ENCODE measurements around the gene ANKRD55.
"Not testable (repeated sequence)": the region's sequence is repeated elsewhere in the genome, so short reads cannot be mapped to it uniquely, and the experiment has no call there.

ANKRD55 gene

GRCh38 chr5:56251918-56252553, 18.9 kb upstream of the ANKRD55 start:
- DNase-seq, result no peak

- DNase-seq, result no peak
Observed at GRCh38 chr5:56251440-56251839, 18.3 kb upstream of the ANKRD55 start.

GRCh38 chr5:56250011-56250410, 16.9 kb upstream of the ANKRD55 start:
- DNase-seq, result no peak

DNA sequence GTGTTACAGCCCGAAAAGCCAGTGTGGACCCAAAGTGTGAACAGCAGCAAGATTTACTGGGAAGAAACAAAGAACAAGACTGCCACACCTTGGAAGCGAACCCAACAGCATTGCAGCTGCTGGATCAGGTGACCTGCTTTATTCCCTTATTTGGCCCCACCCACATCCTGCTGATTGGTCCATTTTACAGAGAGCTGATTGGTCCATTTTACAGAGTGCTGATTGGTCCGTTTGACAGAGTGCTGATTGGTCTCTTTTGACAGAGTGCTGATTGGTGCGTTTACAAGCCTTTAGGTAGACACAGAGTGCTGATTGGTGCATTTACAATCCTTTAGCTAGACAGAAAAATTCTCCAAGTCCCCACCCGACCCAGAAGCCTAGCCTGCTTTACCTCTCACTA, 16.0 kb upstream of the ANKRD55 start:
- DNase-seq, result not testable (repeated sequence)

GRCh38 chr5:56247592-56247991, 14.5 kb upstream of the ANKRD55 start:
- DNase-seq, result no peak

DNA sequence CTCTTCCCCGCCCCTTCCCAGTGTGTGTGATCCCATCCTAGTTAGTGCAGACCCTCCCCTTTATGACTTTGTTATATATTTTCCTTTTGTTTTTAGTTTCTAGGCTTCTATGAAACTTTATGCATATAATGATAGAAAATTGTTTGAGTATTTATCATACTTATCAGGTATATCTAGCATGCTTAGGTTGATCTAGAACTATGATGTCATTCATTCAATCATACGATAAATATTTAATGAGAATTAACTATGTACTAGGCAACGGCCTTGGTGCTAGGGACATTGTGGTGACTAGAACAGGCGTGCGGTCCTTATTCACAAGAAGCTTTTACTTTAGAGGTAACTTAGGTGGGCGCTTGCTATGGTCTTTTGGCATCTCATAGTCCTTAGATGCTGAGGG, 13.6 kb upstream of the ANKRD55 start:
- DNase-seq, result no peak

- DNase-seq, result no peak
Observed at GRCh38 chr5:56245481-56245880, 12.4 kb upstream of the ANKRD55 start.

- DNase-seq, result peak; percentile 9
Observed at GRCh38 chr5:56244627-56245026, 11.5 kb upstream of the ANKRD55 start.

DNA sequence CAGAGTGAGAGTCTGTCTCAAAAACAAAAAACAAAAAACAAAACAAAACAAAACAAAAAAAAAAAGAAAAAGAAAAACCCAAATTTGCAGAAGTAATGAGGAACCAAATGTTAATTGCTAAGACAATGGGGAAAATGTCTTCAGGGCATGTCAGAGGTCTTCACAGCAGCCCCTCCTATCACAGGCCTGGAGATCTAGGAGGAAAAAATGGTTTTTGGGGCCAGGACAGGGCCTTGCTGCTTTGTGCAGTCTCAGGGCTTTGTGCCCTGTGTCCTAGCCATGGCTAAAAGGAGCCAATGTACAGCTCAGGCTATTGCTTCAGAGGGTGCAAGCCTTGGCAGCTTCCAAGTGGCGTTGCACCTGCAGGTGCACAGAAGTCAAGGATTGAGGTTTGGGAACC, 9.1 kb upstream of the ANKRD55 start:
- DNase-seq, result not testable (repeated sequence)

GRCh38 chr5:56232538-56232937, 592 bp downstream of the ANKRD55 start:
- DNase-seq, result no peak

DNA sequence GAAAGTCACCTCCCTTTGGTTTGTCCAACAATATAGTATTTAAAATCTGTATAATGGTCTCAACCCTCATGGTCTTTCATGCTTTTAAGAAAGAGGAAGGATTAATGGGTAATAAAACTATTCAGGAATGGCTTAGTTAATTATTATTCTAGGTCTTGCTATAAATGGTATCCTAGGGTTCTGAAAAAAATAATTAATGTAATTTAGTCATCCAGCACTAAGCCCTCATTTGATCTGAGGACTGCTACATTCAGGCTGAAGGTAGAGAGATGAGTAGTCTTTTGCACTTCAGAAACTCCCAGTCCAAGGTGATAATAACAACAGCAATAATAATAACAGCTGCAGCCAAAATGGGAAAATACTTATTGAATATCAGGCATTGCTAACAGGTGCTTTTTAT, 2.6 kb downstream of the ANKRD55 start:
- DNase-seq, result no peak

- no peak for DNase-seq
Observed at GRCh38 chr5:56229111-56229510, 4.0 kb downstream of the ANKRD55 start.

DNA sequence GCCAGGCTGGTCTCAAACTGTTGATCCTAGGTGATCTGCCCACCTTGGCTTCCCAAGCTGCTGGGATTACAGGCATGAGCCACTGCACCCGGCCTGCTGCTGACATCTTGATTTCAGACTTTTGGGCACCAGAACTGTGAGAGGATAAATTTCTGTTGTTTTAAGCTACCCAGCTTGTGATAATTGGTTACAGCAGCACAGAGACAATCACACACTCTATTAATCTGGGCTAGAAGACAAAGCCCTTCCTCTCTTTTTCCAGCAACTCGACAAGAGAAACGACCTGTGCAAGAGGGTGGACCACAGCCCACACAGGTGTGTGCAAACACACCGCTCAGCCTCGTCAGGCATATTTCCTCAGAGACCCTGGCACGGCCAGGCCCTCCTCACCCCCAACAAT, 4.5 kb downstream of the ANKRD55 start:
- DNase-seq, result no peak

- DNase-seq, result no peak
Observed at GRCh38 chr5:56227691-56228090, 5.4 kb downstream of the ANKRD55 start.

GRCh38 chr5:56223298-56223697, 9.8 kb downstream of the ANKRD55 start:
- DNase-seq, result not testable (repeated sequence)

DNA sequence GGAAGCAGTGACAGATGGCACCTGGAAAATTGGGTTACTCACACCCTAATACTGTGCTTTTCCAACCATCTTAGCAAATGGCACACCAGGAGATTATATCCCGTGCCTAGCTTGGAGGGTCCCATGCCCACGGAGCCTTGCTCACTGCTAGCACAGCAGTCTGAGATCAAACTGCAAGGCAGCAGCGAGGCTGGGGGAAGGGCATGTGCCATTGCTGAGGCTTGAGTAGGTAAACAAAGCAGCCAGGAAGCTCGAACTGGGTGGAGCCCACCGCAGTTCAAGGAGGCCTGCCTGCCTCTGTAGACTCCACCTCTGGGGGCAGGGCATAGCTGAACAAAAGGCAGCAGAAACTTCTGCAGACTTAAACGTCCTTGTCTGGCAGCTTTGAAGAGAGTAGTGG, 11.5 kb downstream of the ANKRD55 start:
- not testable (repeated sequence) for DNase-seq

DNA sequence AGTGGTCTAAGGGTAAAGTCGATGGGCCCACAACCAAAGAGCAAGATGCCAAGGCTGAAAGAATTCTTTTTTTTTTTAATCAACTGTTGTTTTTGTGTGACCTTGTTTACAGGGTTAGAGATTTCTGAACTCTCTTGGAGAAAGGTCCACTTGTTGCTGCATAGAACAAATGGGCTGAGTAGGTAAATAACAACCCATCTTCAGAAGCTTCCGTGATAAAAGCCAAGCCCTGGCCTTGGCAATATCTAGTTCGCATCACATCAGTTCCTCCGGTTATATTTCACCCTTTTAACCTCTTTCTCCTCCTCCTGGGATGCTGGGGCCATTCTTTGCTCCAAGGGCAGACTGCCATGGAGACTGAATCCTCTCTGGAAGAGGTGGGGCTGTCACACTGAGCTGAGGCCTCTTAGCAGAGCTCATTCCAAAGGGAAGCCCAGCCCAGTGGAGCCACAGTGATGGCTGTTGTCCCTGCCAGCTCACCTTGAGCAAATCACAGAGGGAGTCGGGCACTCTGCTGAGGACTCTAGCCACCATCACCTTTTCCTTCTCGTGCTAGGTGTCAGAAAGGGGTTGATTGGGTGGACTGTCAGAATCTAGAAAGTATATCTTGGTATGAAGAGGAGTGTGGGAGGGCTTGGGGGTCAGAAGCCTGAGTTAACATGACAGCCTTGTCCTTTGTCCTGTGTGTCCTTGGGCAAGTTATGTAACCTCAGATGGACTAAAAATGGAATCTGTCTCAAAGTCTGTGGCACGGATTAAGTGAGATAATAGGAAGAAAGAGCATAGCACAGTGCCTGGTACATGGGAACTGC, 17.9 kb downstream of the ANKRD55 start:
- DNase-seq, result no peak

GRCh38 chr5:56213886-56214535, 19.1 kb downstream of the ANKRD55 start:
- peak; percentile 39 for DNase-seq

DNA sequence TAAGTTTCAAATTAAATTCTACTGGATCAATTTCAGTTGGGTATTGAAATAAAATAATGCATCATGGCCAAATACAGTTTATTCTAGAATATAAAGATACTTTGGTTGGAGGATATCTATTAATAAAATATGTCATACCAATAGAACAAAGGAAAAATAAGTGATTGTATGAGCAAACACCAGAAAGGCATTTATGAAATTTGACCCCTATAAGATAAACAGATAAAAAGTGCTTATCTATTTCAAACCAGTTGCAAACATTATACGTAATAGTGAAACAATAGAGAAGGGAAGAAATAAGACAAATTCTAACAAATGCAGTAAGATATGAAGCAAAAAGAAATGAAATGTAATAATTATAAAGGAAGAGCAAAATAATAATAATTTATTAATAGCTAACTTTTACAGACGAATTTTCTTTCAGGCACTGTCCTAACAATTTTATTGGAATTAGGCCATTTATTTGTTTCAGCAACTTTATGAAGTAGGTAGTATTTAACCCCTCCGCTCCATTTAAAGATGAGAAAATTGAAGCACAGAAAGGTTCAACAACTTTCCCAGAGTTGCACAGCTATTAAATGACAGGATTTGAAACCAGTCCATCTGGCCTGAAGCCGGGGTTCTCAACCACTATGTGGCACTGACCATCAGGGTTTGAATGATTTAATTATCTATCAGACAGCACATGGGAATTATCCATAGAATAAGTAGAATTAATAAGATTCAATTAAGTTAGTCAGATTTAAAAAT, 20.8 kb downstream of the ANKRD55 start:
- no peak for DNase-seq

- peak; percentile 97 for DNase-seq
Observed at GRCh38 chr5:56211298-56211865, 21.7 kb downstream of the ANKRD55 start.

- DNase-seq, result no peak
Observed at GRCh38 chr5:56208681-56209080, 24.4 kb downstream of the ANKRD55 start.

GRCh38 chr5:56207537-56207936, 25.6 kb downstream of the ANKRD55 start:
- DNase-seq, result peak; percentile 43
